Omental fat pad (tissue), 4 donors: ENCODE results near the gene EMILIN2. TPM values are rescaled to one million over a fixed set of nuclear protein-coding genes. Genes with fewer than 3 reads are reported as not detected.

ENCODE experiments used
- ATAC-seq: fragments of 150-250 bp; one replicate; pipeline ENCODE4 v1.9.1; 2016; ENCODE audit warnings: mild to moderate bottlenecking, moderate library complexity; ENCODE audit not compliant: low FRiP score
- DNase-seq: peaks from one replicate; pipeline ENCODE4 v3.0.0-alpha.2; 2019; ENCODE audit warnings: low spot score
- total RNA-seq, 4 donors: library from RNA; depleted of rRNA; stranded (reverse); fragments of >200 nt; gene quantifications; one replicate each; pipeline ENCODE4 v1.1.0, GENCODE V29; 2016
- TF ChIP-seq, protein P1 (sequence below), 3 donors: fragments of 450-650 bp; IDR thresholded peaks; one replicate each; pipeline ENCODE4 v1.5.1; 2016 to 2017; ENCODE audit warnings: antibody characterized with exemption in 3 of 3, mild to moderate bottlenecking in 3 of 3, moderate library complexity in 2 of 3

EMILIN2 gene
- total RNA-seq, 4 donors from 2014 or later: 33.9 to 56.4 (median 52.9) TPM

DNA sequence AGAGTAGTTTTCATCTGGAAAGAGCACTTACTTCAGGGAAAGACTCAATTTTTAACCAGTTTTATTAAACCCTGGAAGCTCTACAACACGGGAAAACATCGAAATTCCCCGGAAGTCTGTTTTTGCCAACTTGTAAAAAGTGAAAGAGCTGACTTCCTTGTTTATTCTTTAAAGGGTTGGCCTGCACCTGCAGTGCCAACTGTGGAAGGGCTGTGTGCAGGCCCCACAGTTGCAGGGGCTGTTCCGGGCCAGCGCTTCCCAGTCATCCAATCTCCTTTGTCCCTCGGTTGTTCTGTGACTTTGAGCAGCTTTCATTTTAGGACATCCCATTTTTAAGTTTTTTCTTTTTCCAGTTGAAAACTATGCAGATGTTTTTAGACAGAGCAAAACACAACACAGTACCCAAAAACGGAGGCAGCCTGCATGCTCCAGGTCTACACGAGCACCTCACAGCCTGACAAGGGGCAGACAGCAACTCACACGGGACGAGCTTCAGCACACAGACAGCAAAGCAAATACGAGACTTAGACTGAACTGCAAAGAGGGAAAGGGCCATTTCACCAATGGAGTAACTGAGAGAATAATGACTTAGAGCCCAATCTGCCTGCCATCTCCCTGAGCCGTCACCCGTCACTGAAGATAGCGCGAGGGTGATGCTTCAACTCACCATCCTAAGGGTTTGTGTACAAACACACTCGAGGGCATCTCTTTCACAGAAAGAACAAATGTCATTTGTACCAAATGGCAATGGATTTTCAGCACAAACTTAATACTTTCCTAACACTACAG, 70.6 kb downstream of the EMILIN2 start:
- no peak for ATAC-seq
- no peak for DNase-seq
- TF ChIP-seq, protein P1, sequence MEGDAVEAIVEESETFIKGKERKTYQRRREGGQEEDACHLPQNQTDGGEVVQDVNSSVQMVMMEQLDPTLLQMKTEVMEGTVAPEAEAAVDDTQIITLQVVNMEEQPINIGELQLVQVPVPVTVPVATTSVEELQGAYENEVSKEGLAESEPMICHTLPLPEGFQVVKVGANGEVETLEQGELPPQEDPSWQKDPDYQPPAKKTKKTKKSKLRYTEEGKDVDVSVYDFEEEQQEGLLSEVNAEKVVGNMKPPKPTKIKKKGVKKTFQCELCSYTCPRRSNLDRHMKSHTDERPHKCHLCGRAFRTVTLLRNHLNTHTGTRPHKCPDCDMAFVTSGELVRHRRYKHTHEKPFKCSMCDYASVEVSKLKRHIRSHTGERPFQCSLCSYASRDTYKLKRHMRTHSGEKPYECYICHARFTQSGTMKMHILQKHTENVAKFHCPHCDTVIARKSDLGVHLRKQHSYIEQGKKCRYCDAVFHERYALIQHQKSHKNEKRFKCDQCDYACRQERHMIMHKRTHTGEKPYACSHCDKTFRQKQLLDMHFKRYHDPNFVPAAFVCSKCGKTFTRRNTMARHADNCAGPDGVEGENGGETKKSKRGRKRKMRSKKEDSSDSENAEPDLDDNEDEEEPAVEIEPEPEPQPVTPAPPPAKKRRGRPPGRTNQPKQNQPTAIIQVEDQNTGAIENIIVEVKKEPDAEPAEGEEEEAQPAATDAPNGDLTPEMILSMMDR (IDR thresholded peaks at IDR 0.05): no peak

DNA sequence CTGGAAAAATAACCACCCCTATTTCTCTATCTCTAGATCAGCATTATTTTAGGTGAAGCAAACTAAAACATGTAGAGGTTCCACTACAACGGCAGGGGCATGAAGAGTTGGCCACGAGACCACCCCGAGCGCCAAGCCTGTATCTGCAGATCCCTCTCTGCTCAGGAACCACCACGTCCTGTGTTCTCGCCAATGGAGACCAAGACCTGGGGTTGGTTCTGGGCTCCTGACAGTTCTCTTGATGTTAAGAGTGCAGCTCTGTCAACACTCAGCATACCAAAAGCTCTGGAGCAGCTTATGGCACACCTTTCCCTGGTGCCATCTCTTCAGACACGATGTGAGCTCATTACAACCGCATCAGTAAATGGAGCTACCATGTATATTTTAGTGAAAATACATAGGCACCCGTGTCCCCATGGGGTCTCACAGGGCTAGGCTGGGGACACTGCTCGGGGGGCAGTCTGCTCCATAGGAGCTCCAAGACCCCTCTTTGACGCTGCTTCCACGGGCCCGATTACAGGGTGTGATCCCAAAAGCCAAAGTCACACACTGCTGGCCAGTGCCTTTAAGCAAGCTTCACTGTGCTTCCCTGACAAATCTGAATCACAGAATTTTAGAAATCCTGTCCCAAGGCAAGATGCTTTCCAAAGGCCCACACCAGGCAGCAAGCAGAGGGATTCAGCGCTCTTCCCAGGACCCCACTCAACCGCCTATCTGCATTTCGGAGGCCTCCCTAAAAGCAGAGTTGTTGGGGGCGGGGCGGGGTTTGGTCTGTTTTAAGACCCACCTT, 72.2 kb downstream of the EMILIN2 start:
- no peak for DNase-seq
- TF ChIP-seq, protein P1 (IDR thresholded peaks at IDR 0.05): no peak
- no peak for ATAC-seq

DNA sequence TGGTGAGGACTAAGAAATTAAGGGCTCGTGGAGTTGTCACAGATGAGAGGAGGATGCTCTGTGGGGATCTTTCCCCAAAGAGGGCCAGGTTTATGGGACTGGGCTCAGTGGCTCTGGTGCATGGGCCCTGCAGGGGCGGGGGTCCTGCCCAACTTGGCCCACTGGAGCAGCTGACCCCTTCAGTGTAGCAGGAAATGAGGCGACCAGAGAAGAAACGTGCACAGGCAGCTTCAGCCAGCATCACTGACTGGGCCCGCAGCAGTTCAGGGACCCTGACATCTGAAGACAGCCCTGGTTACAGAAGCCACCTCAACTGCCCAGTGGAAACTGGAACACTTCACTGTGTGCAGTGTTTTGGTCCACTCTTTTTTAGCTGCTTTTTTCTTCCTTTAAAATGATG, 72.8 kb downstream of the EMILIN2 start:
- TF ChIP-seq, protein P1 (IDR thresholded peaks at IDR 0.05): no peak
- no peak for DNase-seq

DNA sequence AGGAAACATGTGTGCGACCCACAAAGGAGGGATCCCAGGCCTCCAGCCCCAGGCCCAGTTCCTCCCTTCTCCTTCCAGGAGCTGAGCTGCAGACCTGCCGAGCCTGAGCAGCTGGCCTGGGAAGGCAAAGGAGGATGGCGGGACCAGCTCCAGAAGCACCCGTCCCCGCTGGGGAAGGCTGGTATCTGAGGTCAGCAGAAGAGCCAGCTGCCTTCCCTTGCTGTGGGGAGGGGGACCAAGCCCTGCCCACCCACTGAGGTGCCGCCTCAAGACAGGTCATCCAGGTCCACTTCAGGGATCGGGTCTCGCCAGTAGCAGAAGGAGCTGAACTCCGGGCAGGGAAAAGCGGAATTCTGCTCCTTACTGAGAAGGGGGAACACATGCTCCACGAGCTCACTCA, 73.2 kb downstream of the EMILIN2 start:
- TF ChIP-seq, protein P1 (IDR thresholded peaks at IDR 0.05): no peak
- ATAC-seq (no peak), DNase-seq (no peak)

More for the DNA sequence above, 72.8 kb downstream of the EMILIN2 start:
- no peak for ATAC-seq

DNA sequence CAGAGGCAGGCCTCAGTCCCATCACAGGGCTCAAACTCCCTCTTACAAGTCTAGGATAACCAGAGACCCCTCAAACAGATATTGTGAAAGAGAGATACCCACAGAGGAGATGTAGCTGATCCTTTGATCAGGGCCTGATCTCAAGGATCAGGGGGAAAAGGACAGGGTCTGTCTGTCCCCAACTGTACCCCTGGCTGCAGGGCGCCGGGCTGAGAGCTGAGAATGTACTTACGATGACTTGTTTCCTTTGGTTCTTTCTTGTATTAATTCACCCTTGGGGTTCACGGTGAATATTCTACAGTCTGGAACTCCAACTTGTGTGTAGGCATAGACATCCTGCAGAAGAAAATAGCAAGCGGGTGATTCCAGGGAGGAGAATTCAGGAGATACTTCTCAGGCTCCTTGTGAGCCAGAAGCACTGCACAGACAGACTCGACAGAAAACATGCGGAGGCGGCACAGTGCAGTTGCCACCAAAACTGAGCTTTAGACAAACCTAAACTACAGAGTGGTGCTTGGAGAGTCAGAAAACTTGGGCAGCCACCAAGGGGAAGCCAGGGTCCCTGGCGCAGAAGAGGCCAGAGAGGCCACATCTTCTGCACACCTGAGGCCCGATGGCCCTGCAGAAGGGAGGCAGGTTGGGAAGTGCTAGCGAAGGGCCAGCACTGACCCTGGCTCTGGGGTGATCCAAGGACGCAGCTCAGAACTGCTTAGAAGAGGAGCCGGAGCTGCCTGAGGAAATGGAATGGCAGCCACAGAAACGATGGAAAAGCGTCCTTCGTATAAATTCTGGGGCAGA, 73.9 kb downstream of the EMILIN2 start:
- TF ChIP-seq, protein P1 (IDR thresholded peaks at IDR 0.05): no peak
- ATAC-seq: no peak
- no peak for DNase-seq

DNA sequence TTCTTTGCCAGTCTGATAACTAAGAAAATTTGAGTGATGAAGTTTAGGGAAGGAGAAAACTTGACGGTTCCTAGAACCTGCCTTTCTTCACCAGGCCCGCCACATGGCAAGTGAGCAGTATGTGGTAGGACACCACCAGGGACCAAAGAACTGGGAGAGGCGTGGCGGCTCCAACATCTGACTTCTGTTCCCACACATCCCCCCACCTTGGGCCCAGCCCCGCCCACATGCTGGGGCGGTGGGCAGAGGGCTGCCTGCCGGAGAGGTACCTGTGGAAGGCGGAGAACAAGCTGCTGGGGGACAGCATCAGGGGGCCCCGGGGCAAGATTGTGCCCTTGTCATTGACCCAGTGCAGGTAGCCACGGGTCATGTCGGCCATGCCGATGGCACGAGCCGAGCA, 75.0 kb downstream of the EMILIN2 start:
- no peak for DNase-seq
- TF ChIP-seq, protein P1 (IDR thresholded peaks at IDR 0.05): no peak
- no peak for ATAC-seq
